Ramos (cell line): ENCODE results near the gene EBF3.

Experiments
- in situ Hi-C: fragments of 300-500 bp; cut with MboI; formaldehyde crosslinking; loops from one replicate; pipeline ENCODE4 v1.14.3; 2022; ENCODE audit warnings: low sequenced_read_pairs; ENCODE audit not compliant: unreplicated experiment

Gene EBF3, protein sequence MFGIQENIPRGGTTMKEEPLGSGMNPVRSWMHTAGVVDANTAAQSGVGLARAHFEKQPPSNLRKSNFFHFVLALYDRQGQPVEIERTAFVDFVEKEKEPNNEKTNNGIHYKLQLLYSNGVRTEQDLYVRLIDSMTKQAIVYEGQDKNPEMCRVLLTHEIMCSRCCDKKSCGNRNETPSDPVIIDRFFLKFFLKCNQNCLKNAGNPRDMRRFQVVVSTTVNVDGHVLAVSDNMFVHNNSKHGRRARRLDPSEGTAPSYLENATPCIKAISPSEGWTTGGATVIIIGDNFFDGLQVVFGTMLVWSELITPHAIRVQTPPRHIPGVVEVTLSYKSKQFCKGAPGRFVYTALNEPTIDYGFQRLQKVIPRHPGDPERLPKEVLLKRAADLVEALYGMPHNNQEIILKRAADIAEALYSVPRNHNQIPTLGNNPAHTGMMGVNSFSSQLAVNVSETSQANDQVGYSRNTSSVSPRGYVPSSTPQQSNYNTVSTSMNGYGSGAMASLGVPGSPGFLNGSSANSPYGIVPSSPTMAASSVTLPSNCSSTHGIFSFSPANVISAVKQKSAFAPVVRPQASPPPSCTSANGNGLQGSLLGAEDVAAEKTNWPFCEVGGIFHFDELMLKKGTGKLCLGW

DNA sequence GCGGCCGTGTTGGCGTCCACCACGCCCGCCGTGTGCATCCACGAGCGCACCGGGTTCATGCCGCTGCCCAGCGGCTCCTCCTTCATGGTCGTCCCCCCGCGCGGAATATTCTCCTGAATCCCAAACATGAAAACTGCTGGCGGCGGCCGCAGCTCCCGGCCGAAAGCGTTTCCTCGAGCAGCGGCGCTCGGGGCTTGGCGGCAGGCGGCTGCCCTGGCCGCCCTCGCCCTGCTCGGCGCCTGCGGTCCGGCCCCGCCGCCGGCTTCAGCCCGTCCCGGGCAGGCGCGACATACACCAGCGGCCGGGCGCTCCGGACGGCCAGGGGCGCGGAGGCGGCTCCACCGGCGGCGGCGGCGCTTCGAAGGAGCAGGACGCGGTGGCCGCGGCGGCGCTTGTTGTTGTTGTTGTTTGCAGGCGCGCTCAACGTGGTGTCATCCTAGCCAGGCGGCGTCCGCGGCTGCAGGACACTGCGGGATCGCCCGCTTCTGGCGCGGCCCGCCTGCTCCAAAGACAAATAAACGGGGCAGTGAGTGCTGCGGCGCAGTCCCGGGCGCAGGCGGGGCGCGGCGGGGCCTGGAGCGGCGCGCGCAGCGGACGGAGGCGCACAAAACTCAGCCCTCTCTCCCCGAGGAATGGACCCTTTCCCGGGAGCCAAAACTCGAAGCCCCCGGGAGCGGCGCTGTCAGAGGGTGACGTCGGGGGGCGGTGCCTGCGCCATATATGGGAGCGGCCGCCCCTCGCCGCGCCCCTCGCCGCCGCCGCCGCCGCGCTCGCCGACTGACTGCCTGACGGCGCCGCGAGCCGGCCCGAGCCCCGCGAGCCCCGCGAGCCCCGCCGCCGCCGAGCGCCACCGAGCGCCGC is at the start of gene EBF3:
Gene EBF3, minus strand, starts transcription at position 634 of the 861 bp plus-strand sequence. Its CDS starts 506 bp downstream, at position 128.
- in situ Hi-C loops, result no loop called here

DNA sequence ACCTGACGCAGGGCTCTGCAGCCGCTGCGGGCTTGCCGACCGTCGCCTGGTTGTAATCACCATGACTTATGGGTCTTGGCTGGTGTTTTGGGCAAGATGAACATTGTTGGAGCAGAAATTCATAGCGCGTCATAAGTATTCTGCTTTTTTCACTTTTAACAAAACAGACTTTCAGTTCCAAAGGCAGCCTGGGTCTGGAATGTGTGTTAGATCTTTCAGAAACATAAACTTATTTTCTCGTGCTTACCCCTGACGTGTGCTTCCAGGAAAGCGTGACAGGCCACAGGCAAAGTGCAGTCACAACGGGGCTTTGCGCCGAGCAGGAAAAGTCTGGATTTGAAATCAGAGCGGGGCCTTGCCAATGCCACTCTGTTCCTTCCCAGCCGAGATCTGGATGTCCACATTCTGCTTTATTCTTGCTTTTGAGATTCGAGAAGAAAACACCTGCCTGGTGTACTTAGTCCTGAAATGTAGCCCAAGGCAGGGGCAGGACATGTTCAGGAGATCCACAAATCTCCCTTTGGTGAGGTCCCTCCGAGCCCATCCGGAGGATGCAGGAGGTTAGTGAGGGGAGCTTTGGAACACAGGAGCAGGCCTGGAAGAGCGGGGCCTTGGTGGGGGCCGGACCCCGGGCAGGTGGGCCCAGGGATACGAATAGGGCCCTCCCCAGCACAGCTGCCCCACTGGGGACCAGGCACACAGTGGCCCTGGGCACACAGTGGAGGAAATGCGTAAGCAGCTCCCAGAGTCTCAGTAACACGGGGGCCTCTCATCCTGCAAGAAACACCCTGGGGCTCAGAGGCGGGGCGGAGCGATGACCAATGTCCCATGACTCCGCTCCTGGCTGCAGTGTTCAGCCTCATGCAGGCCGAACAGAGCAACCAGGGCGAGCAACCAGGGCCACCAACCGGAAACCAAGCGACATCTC is 49.5 kb upstream of the EBF3 start:
- in situ Hi-C loops, result no loop called here

DNA sequence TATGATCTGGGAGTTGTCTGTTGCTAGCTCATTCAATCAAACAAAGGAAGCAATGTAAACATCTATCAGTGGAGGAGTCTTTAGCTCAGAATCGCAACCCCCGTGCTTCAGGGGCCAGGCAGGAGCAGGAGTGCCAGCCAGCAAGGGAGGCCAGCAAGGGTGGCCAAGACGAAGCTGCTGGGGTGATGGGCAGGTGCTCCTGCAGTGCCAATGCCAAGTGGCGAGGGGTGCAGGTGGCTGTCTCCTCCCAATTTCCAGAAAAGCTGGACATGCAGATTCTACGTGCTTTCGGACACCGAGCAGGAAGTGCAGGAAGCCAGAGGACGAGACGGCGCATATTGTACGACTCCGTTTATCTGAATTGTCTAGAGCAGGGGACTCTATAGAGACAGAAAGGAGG is 48.1 kb upstream of the EBF3 start:
- in situ Hi-C loops, result no loop called here

DNA sequence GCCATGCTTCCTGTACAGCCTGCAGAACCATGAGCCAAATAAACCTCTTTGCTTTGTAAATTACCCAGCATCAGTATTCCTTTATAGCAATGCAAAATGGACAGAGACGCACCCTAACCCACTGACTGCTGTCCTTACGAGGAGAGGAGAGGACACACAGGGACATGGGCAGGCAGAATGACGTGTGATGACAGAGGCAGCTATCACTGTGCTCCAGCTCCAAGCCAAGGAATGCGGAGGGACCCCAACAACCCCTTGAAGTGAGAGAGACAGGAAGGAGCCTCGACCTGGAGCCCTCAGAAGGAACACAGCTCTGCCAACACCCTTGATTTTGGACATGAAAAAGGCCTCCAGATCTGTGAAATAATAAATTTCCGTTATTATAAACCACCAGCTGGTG is 46.6 kb upstream of the EBF3 start:
- in situ Hi-C loops, result no loop called here

DNA sequence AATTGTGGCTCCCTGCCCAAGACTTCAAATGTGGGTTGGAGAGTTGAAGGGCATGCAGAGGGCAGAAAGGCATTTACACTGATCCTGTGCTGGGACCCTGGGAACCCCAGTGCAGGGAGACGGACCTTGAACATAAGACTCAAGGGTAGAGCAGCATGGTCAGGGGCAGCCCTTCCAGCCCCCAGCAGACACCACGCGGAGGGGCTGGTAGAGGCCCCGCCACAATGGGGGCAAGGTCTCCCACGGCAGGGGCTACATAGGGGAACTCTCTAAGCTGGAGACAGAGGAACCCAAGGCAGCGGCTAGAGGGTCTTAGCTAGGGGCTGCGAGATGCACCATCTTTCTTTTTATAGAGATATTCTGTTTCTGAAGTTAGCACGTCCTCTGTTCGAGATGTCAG is 45.2 kb upstream of the EBF3 start:
- in situ Hi-C loops, result no loop called here

DNA sequence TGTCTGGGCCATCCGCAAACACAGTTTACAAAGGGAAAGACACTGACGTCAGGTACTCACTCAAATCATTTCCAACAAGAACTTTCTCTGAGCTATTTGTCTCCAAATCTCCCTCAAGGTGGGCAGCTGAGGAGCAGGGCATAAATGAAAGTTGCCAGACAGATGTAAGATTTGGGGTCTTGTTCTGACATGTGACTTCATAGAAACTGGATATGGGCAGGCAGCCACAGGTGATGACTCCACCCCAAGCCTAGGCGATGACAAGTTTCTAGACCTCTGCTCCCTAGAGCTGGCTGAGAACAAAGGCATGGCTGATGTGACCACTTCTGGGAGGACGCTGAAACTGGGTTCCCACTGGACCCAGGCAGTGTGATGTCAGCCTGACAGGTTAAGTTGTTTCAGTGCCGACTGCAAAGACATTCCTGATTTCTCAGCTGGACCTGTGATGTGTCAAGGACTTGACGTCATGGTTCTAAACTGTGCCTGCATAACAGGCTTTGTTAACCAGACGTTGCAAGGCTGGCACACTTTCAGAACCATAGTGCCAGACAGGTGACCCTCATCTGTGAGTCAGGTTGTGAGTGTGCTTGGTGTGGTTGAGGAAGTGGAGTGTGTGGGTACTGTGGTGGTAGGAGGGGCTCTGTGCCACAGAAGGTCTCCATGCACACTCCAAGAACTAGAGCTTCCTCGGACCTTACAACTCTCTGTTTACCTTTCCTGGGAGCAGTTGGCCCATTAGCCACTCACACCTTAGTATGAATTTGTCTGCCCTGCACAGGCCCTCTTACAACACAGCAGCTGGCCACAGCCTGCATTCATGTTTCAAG is 39.9 kb upstream of the EBF3 start:
- in situ Hi-C loops, result no loop called here

DNA sequence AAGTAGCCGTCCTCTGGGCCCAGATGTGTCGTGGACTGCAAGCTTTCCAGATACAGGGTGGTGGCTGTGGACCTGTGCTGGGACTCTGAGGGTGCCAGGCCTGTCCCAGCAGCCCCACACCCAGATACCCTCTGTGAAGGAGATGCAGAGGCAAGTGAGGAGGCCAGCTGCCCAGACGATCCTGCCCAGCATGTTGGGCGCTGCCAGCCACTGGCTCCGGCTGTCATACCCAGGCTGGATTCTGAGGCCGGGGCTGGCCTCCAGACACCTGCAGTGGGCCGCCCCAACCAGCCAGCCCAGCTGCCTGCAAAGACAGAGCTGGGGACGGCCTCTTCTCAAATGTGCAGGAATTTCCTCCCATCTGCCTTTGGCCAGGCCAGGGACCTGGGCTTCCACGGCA is 39.1 kb upstream of the EBF3 start:
- in situ Hi-C loops, result no loop called here

DNA sequence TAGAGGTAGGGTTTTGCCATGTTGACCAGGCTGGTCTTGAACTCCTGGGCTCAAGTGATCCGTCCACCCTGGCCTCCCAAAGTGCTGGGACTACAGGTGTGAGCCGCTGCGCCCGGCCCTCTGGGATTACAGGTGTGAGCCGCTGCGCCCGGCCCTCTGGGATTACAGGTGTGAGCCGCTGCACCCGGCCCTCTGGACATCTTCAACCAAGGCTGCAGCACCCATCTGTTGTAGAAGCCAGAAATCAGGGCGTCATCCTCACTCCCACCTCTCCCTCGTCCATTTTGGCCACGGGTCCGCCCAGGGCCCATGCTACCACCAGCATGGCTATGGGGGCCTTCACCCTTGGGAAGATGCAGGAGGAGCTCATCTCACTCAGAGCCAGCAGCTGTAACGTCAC is 38.5 kb upstream of the EBF3 start:
- in situ Hi-C loops, result no loop called here

DNA sequence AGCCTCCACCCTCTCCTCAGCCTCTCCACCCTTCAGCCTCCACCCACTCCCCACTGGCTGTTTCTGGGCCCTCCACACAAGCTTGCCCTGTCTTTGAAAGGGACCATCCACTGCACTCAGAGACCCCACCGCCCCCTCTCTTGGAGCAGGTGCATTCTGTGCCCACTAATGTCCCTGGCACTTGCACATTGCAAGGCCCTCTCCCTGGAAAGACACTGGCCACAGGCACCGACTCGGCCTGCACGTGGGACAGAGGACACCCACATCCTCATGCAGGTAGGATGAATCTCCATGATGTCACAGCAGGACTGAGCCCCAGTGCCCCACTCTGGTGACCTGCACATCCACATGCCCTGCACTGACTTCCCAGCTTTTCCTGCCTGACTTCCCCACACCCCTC is 36.8 kb upstream of the EBF3 start:
- in situ Hi-C loops, result no loop called here

DNA sequence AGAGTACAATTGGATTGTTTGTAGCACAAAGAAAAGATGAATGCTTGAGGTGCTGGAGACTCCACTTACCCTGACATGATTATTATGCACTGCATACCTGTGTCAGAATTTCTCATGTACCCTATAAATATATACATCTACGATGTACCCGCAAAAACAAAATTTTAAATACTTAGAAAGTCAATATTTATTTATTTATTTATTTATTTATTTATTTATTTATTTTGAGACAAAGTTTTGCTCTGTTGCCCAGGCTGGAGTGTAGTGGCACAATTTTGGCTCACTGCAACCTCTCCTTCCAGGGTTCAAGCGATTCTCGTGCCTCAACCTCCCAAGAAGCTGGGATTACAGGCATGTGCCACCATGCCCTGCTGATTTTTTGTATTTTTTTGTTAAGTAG is 35.1 kb upstream of the EBF3 start:
- in situ Hi-C loops, result no loop called here

DNA sequence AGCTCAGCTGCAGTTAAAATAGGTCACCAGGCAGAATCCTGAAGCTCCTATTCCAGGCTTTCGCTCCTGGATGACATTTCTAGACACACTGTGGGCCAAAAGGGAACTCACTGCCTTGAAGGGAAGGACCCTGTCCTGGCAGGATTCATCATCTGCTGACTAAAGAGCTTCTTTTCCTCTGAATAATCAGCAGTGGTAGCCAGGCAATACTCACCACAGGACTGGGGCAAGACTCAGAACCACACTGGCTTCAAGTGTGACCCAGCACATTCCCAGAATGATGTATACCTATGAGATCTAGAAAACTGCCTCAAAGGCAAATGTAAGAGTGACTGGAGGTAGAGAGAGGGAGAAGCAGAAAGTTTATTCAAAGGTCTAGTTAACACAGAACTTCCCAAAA is 29.5 kb upstream of the EBF3 start:
- in situ Hi-C loops, result no loop called here

DNA sequence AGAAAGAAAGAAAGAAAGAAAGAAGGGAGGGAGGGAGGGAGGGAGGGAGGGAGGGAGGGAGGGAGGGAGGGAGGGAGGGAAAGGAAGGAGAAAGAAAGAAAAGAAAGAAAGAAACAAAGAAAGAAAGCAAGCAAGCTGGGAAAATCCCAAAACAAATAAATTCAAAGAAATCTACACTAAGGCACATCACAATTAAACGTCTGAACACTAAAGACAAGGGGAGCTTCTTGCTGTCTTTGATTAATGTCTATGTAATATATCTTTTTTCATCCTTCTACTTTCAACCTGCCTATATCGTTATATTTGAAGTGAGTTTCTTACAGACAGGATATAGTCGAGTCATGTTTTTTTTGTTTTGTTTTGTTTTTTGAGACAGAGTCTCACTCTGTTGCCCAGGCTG is 28.3 kb upstream of the EBF3 start:
- in situ Hi-C loops, result no loop called here

DNA sequence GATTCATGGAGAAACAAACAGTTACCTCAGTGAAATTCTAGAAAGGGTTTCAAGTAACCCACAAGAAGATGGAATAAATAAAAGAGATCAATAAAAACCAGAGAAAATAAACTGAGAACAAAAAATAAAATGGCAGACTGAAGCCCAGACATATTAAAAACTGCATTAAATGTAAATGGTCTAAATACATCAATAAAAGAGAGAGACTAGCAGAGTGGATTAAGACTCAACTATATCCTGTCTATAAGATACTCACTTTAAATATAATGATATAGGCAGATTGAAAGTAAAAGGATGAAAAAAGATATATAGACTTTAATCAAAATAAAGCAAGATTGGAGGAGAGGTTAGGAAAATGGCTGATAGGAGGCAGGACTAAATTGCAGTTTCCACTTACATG is 18.8 kb upstream of the EBF3 start:
- in situ Hi-C loops, result no loop called here

DNA sequence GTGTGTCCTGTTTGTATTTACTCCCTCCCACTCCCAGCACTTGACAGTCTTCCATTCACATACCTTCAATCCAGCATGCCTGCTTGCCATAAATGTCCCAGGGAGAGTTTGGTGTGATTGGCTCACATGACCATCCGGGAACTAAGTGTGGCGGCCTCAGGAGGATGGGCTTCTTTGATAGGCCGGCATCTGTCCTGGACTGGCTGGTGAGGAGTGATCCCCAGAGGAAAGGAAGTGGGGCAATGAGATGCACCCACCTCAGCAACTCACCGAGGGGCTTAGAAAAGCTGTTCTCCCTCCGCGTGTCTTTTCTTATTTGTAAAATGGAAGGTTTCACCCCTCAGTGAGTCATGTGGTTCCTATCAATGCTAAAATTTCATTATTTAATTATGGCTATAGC is 14.9 kb upstream of the EBF3 start:
- in situ Hi-C loops, result no loop called here

DNA sequence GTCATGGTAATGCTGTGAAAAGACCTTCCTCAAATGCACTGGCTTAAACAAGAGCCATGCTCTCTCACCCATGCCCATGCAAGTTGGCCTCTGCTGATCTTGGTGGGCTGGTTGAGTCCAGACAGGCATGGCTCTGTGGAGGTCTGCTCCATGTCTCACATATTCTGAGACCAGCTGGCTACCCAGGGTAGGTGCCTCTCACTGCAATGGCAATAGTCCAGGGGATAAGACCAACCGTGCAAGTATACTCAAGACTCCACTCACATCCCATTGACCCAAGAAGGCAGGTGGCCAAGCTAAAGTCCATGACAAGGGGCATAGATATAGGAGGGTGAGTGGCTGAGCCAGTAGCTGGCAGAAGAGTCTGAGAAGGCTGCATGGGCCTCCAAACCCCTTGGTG is 14.2 kb upstream of the EBF3 start:
- in situ Hi-C loops, result no loop called here

DNA sequence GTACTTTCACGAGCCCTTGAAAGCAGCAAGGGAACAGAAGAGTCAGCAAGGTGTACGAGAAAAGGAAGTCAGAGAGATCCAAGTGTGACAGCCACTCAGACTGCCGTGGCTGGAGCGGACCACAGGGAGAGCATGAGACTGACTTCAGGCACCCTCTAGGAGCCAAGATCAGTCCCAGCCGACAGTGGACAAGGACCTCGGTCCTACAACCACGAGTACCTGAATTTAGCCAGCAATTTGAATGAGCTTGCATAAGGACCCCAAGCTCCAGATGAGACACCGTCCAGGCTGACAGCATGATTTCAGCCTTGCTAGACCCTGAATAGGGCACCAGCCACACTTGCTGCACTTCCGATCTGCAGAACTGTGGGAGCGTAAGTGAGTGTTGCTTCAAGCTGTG is 13.7 kb upstream of the EBF3 start:
- in situ Hi-C loops, result no loop called here

DNA sequence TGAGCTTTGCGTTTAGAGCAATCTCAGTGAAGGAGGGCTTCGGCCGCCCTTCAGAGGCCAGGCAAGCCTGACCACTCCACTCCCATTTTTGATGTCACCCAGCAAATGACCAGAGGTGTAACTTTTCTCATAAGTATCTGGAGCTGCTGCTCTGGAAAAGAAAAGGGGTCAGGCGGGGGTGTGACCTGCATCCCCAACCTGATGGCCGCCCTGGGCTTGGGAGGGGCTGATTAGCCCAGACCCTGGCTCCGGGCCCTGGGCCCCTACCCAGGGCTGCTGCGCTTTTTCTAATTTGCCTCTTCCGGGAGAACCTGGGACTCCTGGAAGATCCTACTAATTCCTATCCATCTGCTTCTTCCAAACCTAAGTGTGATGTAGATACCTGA is 9.6 kb upstream of the EBF3 start:
- in situ Hi-C loops, result no loop called here

DNA sequence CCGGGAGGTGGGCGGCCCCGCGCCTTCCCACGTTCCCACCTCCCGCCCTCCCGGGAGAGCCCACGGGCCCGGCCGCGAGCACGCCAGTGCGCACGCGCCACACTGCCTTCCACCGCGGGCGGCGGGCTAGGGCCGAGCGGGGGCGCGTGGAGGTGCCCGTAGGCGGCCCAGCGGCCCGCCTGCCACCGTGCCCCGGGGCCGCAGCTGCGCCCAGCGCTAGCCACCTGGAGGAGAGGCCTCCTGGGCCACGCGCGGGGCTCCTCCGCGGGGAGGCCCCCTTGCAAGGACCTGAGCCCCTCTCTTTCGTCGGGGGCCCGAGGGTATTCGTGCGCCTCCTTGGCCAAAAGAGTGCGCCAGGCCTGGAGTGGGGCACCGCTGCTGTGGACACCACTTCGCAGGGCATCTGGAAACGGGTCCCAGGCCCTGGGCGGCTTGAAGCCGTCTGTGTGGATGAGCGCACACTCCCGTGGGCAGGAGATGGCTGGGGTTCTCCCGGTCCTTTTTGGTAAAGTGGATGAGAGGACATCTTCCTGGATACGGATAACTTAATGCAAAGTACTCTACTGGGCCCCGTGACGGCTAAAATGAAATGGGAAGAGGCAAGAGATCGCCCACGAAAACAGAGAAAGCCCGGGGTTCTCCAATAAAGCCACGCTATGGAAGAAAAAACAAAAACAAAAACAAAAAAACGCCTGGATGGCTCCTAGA is 9.0 kb upstream of the EBF3 start:
- in situ Hi-C loops, result no loop called here
